OCI-LY7 (cell line): ENCODE results near the gene SCARF2.

Source experiments
- CTCF ChIP-seq: fragments of 200-600 bp; sonication (generic); conservative IDR thresholded peaks from 2 replicates; pipeline ENCODE4 v1.5.1; 2014; ENCODE audit warnings: mild to moderate bottlenecking, antibody characterized with exemption, low read length, moderate library complexity, mixed read lengths
- EZH2phosphoT487 ChIP-seq: fragments of 200-600 bp; sonication (generic); IDR thresholded peaks from 2 replicates; pipeline ENCODE4 v1.6.1; 2018; ENCODE audit warnings: low read depth, borderline replicate concordance, mild to moderate bottlenecking, mixed run types, antibody characterized with exemption, low read length, moderate library complexity, mixed read lengths

GRCh38 chr22:20393705-20394476, 43.7 kb downstream of the SCARF2 start, which contains the start of gene ZNF74:
- TF ChIP-seq CTCF (no peak), EZH2phosphoT487 (no peak)
